Measurements from ENCODE around the gene CASK.

Gene CASK

DNA sequence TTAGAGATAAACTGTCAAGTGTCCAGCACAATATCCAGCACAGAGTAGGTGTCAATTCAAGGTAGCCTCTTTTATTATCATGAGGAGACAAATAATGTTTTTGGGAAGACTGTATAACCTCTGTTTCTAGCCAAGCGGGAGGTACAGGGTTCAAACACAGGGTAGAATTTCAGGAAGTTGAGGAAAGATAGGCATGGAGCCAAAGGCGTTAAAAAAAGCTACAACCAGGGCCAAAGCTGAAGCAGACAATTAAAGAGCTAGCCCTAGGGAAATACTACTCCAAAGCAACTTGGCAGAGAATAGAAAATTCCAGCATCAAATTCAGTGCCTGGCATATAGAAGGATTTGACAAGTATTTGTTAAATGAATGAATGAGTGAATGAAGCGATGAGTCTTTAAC, 40.0 kb upstream of the CASK start:
- H3K9ac ChIP-seq (ENCODE audit: low read length): no peak overlapping the region
- TF ChIP-seq EZH2 (optimal IDR thresholded peaks at IDR 0.05; ENCODE audit: low read depth, low read length) (no peak), EZH2phosphoT487 (IDR thresholded peaks at IDR 0.05; ENCODE audit: low read length) (no peak)
- TF ChIP-seq, protein P1, sequence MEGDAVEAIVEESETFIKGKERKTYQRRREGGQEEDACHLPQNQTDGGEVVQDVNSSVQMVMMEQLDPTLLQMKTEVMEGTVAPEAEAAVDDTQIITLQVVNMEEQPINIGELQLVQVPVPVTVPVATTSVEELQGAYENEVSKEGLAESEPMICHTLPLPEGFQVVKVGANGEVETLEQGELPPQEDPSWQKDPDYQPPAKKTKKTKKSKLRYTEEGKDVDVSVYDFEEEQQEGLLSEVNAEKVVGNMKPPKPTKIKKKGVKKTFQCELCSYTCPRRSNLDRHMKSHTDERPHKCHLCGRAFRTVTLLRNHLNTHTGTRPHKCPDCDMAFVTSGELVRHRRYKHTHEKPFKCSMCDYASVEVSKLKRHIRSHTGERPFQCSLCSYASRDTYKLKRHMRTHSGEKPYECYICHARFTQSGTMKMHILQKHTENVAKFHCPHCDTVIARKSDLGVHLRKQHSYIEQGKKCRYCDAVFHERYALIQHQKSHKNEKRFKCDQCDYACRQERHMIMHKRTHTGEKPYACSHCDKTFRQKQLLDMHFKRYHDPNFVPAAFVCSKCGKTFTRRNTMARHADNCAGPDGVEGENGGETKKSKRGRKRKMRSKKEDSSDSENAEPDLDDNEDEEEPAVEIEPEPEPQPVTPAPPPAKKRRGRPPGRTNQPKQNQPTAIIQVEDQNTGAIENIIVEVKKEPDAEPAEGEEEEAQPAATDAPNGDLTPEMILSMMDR (IDR thresholded peaks at IDR 0.05; ENCODE audit: low read length): no peak
- H3K4me2 ChIP-seq (ENCODE audit: low read depth, low read length): no peak overlapping the region
- H3K4me1 ChIP-seq (ENCODE audit: low read length): no peaks in the 10 kb centered on the region
- H3F3A ChIP-seq (ENCODE audit: insufficient read depth, low read length): no peaks in the 10 kb centered on the region
- no peaks in the 10 kb centered on the region for H3K9me2 ChIP-seq (replicated peaks; ENCODE audit: insufficient read depth, low read length)
- no peaks in the 10 kb centered on the region for H3K9me3 ChIP-seq (replicated peaks; ENCODE audit: insufficient read depth, low read length)
- H3K36me3 ChIP-seq (replicated peaks; ENCODE audit: insufficient read depth, low read length): no peaks in the 10 kb centered on the region
- DNase-seq: no peak
- H3K27me3 ChIP-seq (replicated peaks; ENCODE audit: insufficient read depth, low read length): no peaks in the 10 kb centered on the region
- no peaks in the 10 kb centered on the region for H4K20me1 ChIP-seq (ENCODE audit: insufficient read depth, low read length)
- H2AFZ ChIP-seq (ENCODE audit: low read length): no peak overlapping the region
- H3K27ac ChIP-seq (ENCODE audit: low read length): no peak overlapping the region
- H3K4me3 ChIP-seq (ENCODE audit: low read length): no peak overlapping the region
- no peaks in the 10 kb centered on the region for H3K79me2 ChIP-seq (ENCODE audit: low read length)

DNA sequence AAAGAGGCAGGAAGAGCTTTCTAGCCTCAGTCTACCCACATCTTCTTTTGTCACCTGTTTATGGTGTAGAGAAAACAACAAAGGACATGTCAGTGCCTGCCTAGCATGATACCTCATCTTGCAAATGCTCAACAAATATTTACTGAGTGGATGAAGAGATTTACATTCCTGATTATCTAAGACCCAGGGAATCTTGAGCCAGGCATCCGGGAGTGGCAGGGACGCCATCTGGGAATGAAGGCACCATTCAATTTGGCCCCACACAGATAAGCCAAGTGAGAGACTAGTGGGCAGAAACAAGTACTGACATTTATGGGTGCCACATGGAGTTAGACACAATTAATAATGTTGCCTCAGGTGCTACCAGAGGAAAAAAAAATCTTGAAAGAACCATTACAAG, 36.8 kb upstream of the CASK start:
- H3K9me2 ChIP-seq (replicated peaks; ENCODE audit: insufficient read depth, low read length): no peaks in the 10 kb centered on the region
- no peak overlapping the region for H3K9ac ChIP-seq (ENCODE audit: low read length)
- no peak for DNase-seq
- H3K4me2 ChIP-seq (ENCODE audit: low read depth, low read length): no peak overlapping the region
- no peaks in the 10 kb centered on the region for H3K36me3 ChIP-seq (replicated peaks; ENCODE audit: insufficient read depth, low read length)
- no peaks in the 10 kb centered on the region for H3K27me3 ChIP-seq (replicated peaks; ENCODE audit: insufficient read depth, low read length)
- no peaks in the 10 kb centered on the region for H4K20me1 ChIP-seq (ENCODE audit: insufficient read depth, low read length)
- no peak overlapping the region for H2AFZ ChIP-seq (ENCODE audit: low read length)
- TF ChIP-seq, protein P1 (IDR thresholded peaks at IDR 0.05; ENCODE audit: low read length): no peak
- no peak for TF ChIP-seq EZH2 (optimal IDR thresholded peaks at IDR 0.05; ENCODE audit: low read depth, low read length)
- no peak for TF ChIP-seq EZH2phosphoT487 (IDR thresholded peaks at IDR 0.05; ENCODE audit: low read length)
- no peaks in the 10 kb centered on the region for H3K9me3 ChIP-seq (replicated peaks; ENCODE audit: insufficient read depth, low read length)
- H3K4me1 ChIP-seq (ENCODE audit: low read length): no peaks in the 10 kb centered on the region
- no peak overlapping the region for H3K27ac ChIP-seq (ENCODE audit: low read length)
- no peaks in the 10 kb centered on the region for H3F3A ChIP-seq (ENCODE audit: insufficient read depth, low read length)
- H3K4me3 ChIP-seq (ENCODE audit: low read length): no peak overlapping the region
- H3K79me2 ChIP-seq (ENCODE audit: low read length): no peaks in the 10 kb centered on the region

DNA sequence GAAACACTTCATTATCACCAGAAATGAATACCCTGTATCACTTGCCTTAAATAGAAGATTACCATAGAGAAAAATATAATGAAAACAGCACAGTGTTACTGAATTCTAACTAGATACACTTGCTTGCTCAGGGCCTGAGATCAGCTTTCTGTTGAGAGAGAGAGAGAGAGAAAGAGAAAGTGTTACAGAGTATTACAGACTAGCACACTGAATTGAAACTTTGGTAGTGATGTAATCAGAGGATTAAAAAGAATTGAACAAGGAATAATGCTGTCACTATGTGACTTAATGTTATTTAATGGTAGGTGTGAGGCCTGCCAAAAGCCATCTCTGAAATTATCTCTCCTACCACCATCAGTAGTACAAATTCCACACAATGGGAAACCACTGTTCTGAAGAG, 35.5 kb upstream of the CASK start:
- Histone ChIP-seq H2AFZ (ENCODE audit: low read length) (no peak overlapping the region), H3K79me2 (ENCODE audit: low read length) (no peaks in the 10 kb centered on the region), H3K4me3 (ENCODE audit: low read length) (no peak overlapping the region), H3K4me2 (ENCODE audit: low read depth, low read length) (no peak overlapping the region), H3K27me3 (replicated peaks; ENCODE audit: insufficient read depth, low read length) (no peaks in the 10 kb centered on the region), H3K27ac (ENCODE audit: low read length) (no peak overlapping the region), H3K4me1 (ENCODE audit: low read length) (no peaks in the 10 kb centered on the region), H3K36me3 (replicated peaks; ENCODE audit: insufficient read depth, low read length) (no peaks in the 10 kb centered on the region), H3K9me3 (replicated peaks; ENCODE audit: insufficient read depth, low read length) (no peaks in the 10 kb centered on the region), H3K9ac (ENCODE audit: low read length) (no peak overlapping the region), H4K20me1 (ENCODE audit: insufficient read depth, low read length) (no peaks in the 10 kb centered on the region), H3F3A (ENCODE audit: insufficient read depth, low read length) (no peaks in the 10 kb centered on the region), H3K9me2 (replicated peaks; ENCODE audit: insufficient read depth, low read length) (no peaks in the 10 kb centered on the region)
- TF ChIP-seq EZH2 (optimal IDR thresholded peaks at IDR 0.05; ENCODE audit: low read depth, low read length) (no peak), EZH2phosphoT487 (IDR thresholded peaks at IDR 0.05; ENCODE audit: low read length) (no peak)
- TF ChIP-seq, protein P1 (IDR thresholded peaks at IDR 0.05; ENCODE audit: low read length): no peak
- DNase-seq: peak; percentile 22
